ENCODE measurements around the gene RAB27A. TPM values are rescaled to one million over a fixed set of nuclear protein-coding genes. Genes with fewer than 3 reads are reported as not detected.

The RAB27A gene
- total and polyA plus RNA-seq, 2 of the 13 experiments (the other 11 are each of a cell fraction or from before 2014, with no cell fraction given) = 3.4 to 8.1 TPM

DNA sequence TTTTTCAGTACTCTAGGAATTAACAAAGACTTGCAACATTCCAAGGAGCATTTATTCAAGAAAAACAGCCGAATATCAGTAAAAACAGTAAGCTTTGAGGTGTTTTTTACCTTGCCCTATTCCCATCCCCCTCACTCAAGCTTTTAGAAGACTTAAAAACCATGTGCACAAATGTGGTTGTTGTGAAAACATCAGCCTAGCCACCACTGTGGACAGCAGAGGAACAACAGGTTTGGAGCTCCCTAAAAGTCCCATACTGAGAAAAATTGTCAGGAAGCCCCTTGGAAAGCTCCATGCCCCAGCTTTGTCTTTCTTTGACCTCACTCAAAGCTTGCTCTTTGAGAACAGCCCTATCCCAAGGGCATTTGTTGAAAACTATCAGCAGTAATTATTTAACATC lies 58.2 kb downstream of the RAB27A start:
- peaks cover 26% of the 10 kb centered on the region for H3K4me1 ChIP-seq (ENCODE audit: insufficient read depth, low read length)
- ChIA-PET CTCF (ENCODE audit: low intra/inter-chr PET ratio, low total read pairs) (no interaction called here), POLR2A (no interaction called here)
- H2AFZ ChIP-seq (ENCODE audit: low read length) = no peak overlapping the region
- no peak for DNase-seq (ENCODE audit: low spot score)
- H3K4me3 ChIP-seq (replicated peaks in 1 of 3; ENCODE audit: insufficient read depth in 1 of 3, low read depth in 2 of 3, low read length in 3 of 3) = no peak overlapping the region
- ATAC-seq = no peak; the same call in 2 of the 3 replicates
- no peaks in the 10 kb centered on the region for H3K36me3 ChIP-seq (replicated peaks in 1 of 2; ENCODE audit: control insufficient read depth in 1 of 2, insufficient read depth in 2 of 2, low read length in 2 of 2)
- no peak overlapping the region for H3K27ac ChIP-seq (ENCODE audit: extremely low read length, insufficient read depth, low read length)
- H3K27me3 ChIP-seq (ENCODE audit: control insufficient read depth in 1 of 2, insufficient read depth in 2 of 2, low read length in 2 of 2) = no peaks in the 10 kb centered on the region
- no peaks in the 10 kb centered on the region for H3K9me3 ChIP-seq (ENCODE audit: low read length)
- no peaks in the 10 kb centered on the region for H4K20me1 ChIP-seq (ENCODE audit: insufficient read depth, low read length)
- H3K9ac ChIP-seq (ENCODE audit: insufficient read depth, low read depth, low read length) = no peak overlapping the region
- H3K79me2 ChIP-seq (ENCODE audit: insufficient read depth, low read length) = no peaks in the 10 kb centered on the region
- WGBS (ENCODE audit: low lambda C conversion rate) = 89% methylated on average over 1 of the region's 1 CpG
- no peak for FAIRE-seq
- no TSS peak for BruUV-seq (replicated peaks)
- intact Hi-C loops (cut with micrococcal nuclease; ENCODE audit: unreplicated experiment) (no loop called here), in situ Hi-C loops (cut with HindIII; ENCODE audit: extremely low pct_ligation_motif_present, low pct_unique_long_range_greater_than_20kb) (no loop called here)
- H3K4me2 ChIP-seq (ENCODE audit: low read depth, low read length) = no peak overlapping the region
- TF ChIP-seq ARNT2 (CRISPR knock-in tag; IDR thresholded peaks at IDR 0.05; ENCODE audit: low read depth) = no peak
- no peak for TF ChIP-seq ZNF12 (CRISPR knock-in tag; IDR thresholded peaks at IDR 0.05)
- TF ChIP-seq, protein P1, sequence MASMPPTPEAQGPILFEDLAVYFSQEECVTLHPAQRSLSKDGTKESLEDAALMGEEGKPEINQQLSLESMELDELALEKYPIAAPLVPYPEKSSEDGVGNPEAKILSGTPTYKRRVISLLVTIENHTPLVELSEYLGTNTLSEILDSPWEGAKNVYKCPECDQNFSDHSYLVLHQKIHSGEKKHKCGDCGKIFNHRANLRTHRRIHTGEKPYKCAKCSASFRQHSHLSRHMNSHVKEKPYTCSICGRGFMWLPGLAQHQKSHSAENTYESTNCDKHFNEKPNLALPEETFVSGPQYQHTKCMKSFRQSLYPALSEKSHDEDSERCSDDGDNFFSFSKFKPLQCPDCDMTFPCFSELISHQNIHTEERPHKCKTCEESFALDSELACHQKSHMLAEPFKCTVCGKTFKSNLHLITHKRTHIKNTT (CRISPR knock-in tag; IDR thresholded peaks at IDR 0.05) = no peak
- TF ChIP-seq ZSCAN20 (CRISPR knock-in tag; IDR thresholded peaks at IDR 0.05; ENCODE audit: borderline replicate concordance) = no peak
- TF ChIP-seq, protein P2, sequence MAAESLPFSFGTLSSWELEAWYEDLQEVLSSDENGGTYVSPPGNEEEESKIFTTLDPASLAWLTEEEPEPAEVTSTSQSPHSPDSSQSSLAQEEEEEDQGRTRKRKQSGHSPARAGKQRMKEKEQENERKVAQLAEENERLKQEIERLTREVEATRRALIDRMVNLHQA (CRISPR knock-in tag; IDR thresholded peaks at IDR 0.05) = no peak
- TF ChIP-seq ZNF44 (CRISPR knock-in tag; IDR thresholded peaks at IDR 0.05) = no peak
- no peak for TF ChIP-seq NFYB (CRISPR knock-in tag; IDR thresholded peaks at IDR 0.05)
- no peak for TF ChIP-seq ATM (IDR thresholded peaks at IDR 0.05; ENCODE audit: borderline replicate concordance)
- TF ChIP-seq, protein P3, sequence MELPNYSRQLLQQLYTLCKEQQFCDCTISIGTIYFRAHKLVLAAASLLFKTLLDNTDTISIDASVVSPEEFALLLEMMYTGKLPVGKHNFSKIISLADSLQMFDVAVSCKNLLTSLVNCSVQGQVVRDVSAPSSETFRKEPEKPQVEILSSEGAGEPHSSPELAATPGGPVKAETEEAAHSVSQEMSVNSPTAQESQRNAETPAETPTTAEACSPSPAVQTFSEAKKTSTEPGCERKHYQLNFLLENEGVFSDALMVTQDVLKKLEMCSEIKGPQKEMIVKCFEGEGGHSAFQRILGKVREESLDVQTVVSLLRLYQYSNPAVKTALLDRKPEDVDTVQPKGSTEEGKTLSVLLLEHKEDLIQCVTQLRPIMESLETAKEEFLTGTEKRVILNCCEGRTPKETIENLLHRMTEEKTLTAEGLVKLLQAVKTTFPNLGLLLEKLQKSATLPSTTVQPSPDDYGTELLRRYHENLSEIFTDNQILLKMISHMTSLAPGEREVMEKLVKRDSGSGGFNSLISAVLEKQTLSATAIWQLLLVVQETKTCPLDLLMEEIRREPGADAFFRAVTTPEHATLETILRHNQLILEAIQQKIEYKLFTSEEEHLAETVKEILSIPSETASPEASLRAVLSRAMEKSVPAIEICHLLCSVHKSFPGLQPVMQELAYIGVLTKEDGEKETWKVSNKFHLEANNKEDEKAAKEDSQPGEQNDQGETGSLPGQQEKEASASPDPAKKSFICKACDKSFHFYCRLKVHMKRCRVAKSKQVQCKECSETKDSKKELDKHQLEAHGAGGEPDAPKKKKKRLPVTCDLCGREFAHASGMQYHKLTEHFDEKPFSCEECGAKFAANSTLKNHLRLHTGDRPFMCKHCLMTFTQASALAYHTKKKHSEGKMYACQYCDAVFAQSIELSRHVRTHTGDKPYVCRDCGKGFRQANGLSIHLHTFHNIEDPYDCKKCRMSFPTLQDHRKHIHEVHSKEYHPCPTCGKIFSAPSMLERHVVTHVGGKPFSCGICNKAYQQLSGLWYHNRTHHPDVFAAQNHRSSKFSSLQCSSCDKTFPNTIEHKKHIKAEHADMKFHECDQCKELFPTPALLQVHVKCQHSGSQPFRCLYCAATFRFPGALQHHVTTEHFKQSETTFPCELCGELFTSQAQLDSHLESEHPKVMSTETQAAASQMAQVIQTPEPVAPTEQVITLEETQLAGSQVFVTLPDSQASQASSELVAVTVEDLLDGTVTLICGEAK (IDR thresholded peaks at IDR 0.05) = no peak
- TF ChIP-seq, protein P3 (CRISPR knock-in tag; IDR thresholded peaks at IDR 0.05) = no peak
- TF ChIP-seq POLR2AphosphoS2 (IDR thresholded peaks at IDR 0.05; ENCODE audit: low read depth, low read length) = no peak
- TF ChIP-seq RFXANK (CRISPR knock-in tag; IDR thresholded peaks at IDR 0.05) = no peak
- TF ChIP-seq ZNF530 (CRISPR knock-in tag; IDR thresholded peaks at IDR 0.05; ENCODE audit: low read depth) = no peak
- TF ChIP-seq RFXAP (CRISPR knock-in tag; IDR thresholded peaks at IDR 0.05; ENCODE audit: borderline replicate concordance) = no peak
- no peak for TF ChIP-seq ZBTB8A (CRISPR knock-in tag; IDR thresholded peaks at IDR 0.05; ENCODE audit: borderline replicate concordance, low read depth)
- TF ChIP-seq SIX1 (CRISPR knock-in tag; IDR thresholded peaks at IDR 0.05; ENCODE audit: borderline replicate concordance) = no peak
- no peak for TF ChIP-seq PCBP1 (IDR thresholded peaks at IDR 0.05; ENCODE audit: borderline replicate concordance, low read depth, low read length)
- TF ChIP-seq NBN (conservative IDR thresholded peaks at IDR 0.05) = no peak
